DOHH2 (cell line): ENCODE results near the gene TMEM106C.

Experiments
- H3F3A ChIP-seq: fragments of 200-600 bp; sonication (generic), shearing (Covaris generic); 2 replicates; pipeline ENCODE4 v1.6.0; 2016; ENCODE audit warnings: antibody characterized with exemption, mild to moderate bottlenecking; ENCODE audit not compliant: control insufficient read depth, insufficient read depth
- H3K27ac ChIP-seq: fragments of 200-600 bp; sonication (generic); 2 replicates; pipeline ENCODE4 v1.5.1; 2014; ENCODE audit warnings: low read depth, mild to moderate bottlenecking, low read length, moderate library complexity
- H3K27me3 ChIP-seq: fragments of 200-600 bp; sonication (generic); 2 replicates; pipeline ENCODE4 v1.6.1; 2014; ENCODE audit warnings: mild to moderate bottlenecking, low read length, mixed read lengths; ENCODE audit not compliant: control insufficient read depth
- H3K36me3 ChIP-seq: fragments of 200-600 bp; sonication (generic); 2 replicates; pipeline ENCODE4 v1.6.1; 2014; ENCODE audit warnings: mild to moderate bottlenecking, low read length, moderate library complexity, mixed read lengths; ENCODE audit not compliant: control insufficient read depth
- H3K4me1 ChIP-seq: fragments of 200-600 bp; sonication (generic); 2 replicates; pipeline ENCODE4 v1.6.1; 2014; ENCODE audit warnings: mild to moderate bottlenecking, low read length, mixed read lengths; ENCODE audit not compliant: control insufficient read depth
- H3K4me2 ChIP-seq: fragments of 200-600 bp; sonication (generic); 2 replicates; pipeline ENCODE4 v1.6.0; 2014; ENCODE audit warnings: mild to moderate bottlenecking, low read length, moderate library complexity
- H3K4me3 ChIP-seq: fragments of 200-600 bp; sonication (generic); 2 replicates; pipeline ENCODE4 v1.5.1; 2014; ENCODE audit warnings: mild to moderate bottlenecking, low read length, mixed read lengths
- H3K79me2 ChIP-seq: fragments of 200-600 bp; sonication (generic); 2 replicates; pipeline ENCODE4 v1.6.1; 2014; ENCODE audit warnings: mild to moderate bottlenecking, low read length, mixed read lengths; ENCODE audit not compliant: control insufficient read depth
- H3K9me2 ChIP-seq: fragments of 200-600 bp; sonication (generic); replicated peaks from 2 replicates; pipeline ENCODE4 v1.6.1; 2014; ENCODE audit warnings: mild to moderate bottlenecking, low read length, mixed read lengths; ENCODE audit not compliant: control insufficient read depth
- H3K9me3 ChIP-seq: fragments of 200-600 bp; sonication (generic); 2 replicates; pipeline ENCODE4 v1.6.1; 2014; ENCODE audit warnings: antibody characterized with exemption, low read length, mixed read lengths; ENCODE audit not compliant: control insufficient read depth, insufficient read depth
- H4K20me1 ChIP-seq: fragments of 200-600 bp; sonication (generic); 2 replicates; pipeline ENCODE4 v1.6.0; 2014; ENCODE audit warnings: low read depth, mild to moderate bottlenecking, antibody characterized with exemption, low read length, moderate library complexity; ENCODE audit not compliant: control insufficient read depth, insufficient read depth
- CTCF ChIP-seq: fragments of 200-600 bp; sonication (generic); IDR thresholded peaks from one replicate; pipeline ENCODE4 v1.5.1; 2014; ENCODE audit warnings: antibody characterized with exemption, mild to moderate bottlenecking, low read depth, low read length; ENCODE audit not compliant: poor library complexity, severe bottlenecking
- EZH2phosphoT487 ChIP-seq: fragments of 200-600 bp; sonication (generic); IDR thresholded peaks from 2 replicates; pipeline ENCODE4 v1.6.1; 2017; ENCODE audit warnings: borderline replicate concordance, mild to moderate bottlenecking, antibody characterized with exemption, low read length, moderate library complexity, mixed read lengths

TMEM106C gene

GRCh38 chr12:48000878-48001504 is 37.6 kb downstream of the TMEM106C start:
- H3K4me1 ChIP-seq = no peaks in the 10 kb centered on the region
- H3F3A ChIP-seq = no peaks in the 10 kb centered on the region
- H3K9me3 ChIP-seq = no peaks in the 10 kb centered on the region
- H3K4me3 ChIP-seq = no peak overlapping the region
- no peaks in the 10 kb centered on the region for H4K20me1 ChIP-seq
- H3K27me3 ChIP-seq = peaks cover 73% of the 10 kb centered on the region
- no peaks in the 10 kb centered on the region for H3K79me2 ChIP-seq
- H3K27ac ChIP-seq = no peak overlapping the region
- no peaks in the 10 kb centered on the region for H3K9me2 ChIP-seq
- TF ChIP-seq EZH2phosphoT487 = no peak
- no peak overlapping the region for H3K4me2 ChIP-seq
- no peaks in the 10 kb centered on the region for H3K36me3 ChIP-seq

- Histone ChIP-seq H3K36me3 (no peaks in the 10 kb centered on the region), H4K20me1 (no peaks in the 10 kb centered on the region), H3K9me2 (no peaks in the 10 kb centered on the region), H3K4me3 (no peak overlapping the region), H3F3A (no peaks in the 10 kb centered on the region), H3K4me2 (no peak overlapping the region), H3K9me3 (no peaks in the 10 kb centered on the region), H3K4me1 (no peaks in the 10 kb centered on the region), H3K79me2 (no peaks in the 10 kb centered on the region), H3K27me3 (peaks cover 73% of the 10 kb centered on the region), H3K27ac (no peak overlapping the region)
- TF ChIP-seq EZH2phosphoT487 (no peak), CTCF (no peak)
Observed at GRCh38 chr12:48001505-48002413, 38.4 kb downstream of the TMEM106C start.

GRCh38 chr12:48002414-48002730 is 39.0 kb downstream of the TMEM106C start:
- Histone ChIP-seq H3K9me2 (no peaks in the 10 kb centered on the region), H3K4me3 (no peak overlapping the region), H3K4me2 (no peak overlapping the region), H3K4me1 (no peaks in the 10 kb centered on the region), H4K20me1 (no peaks in the 10 kb centered on the region), H3K27me3 (peaks cover 73% of the 10 kb centered on the region), H3K9me3 (no peaks in the 10 kb centered on the region), H3K36me3 (no peaks in the 10 kb centered on the region), H3F3A (no peaks in the 10 kb centered on the region), H3K79me2 (no peaks in the 10 kb centered on the region), H3K27ac (no peak overlapping the region)
- TF ChIP-seq EZH2phosphoT487 (no peak), CTCF (no peak)

- H3K27ac ChIP-seq = no peak overlapping the region
- H3K9me2 ChIP-seq = no peaks in the 10 kb centered on the region
- H3F3A ChIP-seq = no peaks in the 10 kb centered on the region
- H3K4me3 ChIP-seq = no peak overlapping the region
- H3K79me2 ChIP-seq = no peaks in the 10 kb centered on the region
- no peak for TF ChIP-seq EZH2phosphoT487
- no peak for TF ChIP-seq CTCF
- no peaks in the 10 kb centered on the region for H3K9me3 ChIP-seq
- no peaks in the 10 kb centered on the region for H3K4me1 ChIP-seq
- H3K4me2 ChIP-seq = no peak overlapping the region
- H3K27me3 ChIP-seq = peaks cover 70% of the 10 kb centered on the region
- H3K36me3 ChIP-seq = no peaks in the 10 kb centered on the region
- H4K20me1 ChIP-seq = no peaks in the 10 kb centered on the region
Observed at GRCh38 chr12:48002773-48003218, 39.4 kb downstream of the TMEM106C start.
